Hematopoietic multipotent progenitor cell treated with erythropoietin and hydrocortisone succinate and interleukin-3 and kit ligand, for 15 days (in vitro differentiated cells): ENCODE data around the gene BMPR2.
A peak's percentile ranks its signal among the peaks of the same experiment; 100 is the strongest.
"Not testable (repeated sequence)": the region's sequence is repeated elsewhere in the genome, so short reads cannot be mapped to it uniquely, and the experiment has no call there.

Experiments used
- DNase-seq: peaks from one replicate; pipeline ENCODE4 v3.0.0-alpha.2; 2015; ENCODE audit warnings: low spot score

The BMPR2 gene

GRCh38 chr2:202535290-202535689 lies 159.2 kb downstream of the BMPR2 start:
- not testable (repeated sequence) for DNase-seq

GRCh38 chr2:202541137-202541536 lies 165.0 kb downstream of the BMPR2 start:
- no peak for DNase-seq

DNA sequence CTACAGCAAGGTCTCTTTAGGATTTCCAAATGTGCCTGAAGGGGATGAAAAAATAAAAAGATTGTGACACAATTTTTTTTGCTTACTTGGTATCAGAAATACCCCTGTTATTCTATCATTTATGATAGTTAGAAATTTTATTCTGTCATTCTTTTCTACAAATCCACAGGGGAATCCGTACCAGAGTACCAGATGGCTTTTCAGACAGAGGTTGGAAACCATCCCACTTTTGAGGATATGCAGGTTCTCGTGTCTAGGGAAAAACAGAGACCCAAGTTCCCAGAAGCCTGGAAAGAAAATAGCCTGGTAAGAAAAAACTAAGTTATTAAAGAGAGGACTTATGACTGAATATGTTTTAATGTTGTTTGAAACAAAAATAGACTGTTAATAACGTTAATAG lies 166.0 kb downstream of the BMPR2 start:
- no peak for DNase-seq

DNA sequence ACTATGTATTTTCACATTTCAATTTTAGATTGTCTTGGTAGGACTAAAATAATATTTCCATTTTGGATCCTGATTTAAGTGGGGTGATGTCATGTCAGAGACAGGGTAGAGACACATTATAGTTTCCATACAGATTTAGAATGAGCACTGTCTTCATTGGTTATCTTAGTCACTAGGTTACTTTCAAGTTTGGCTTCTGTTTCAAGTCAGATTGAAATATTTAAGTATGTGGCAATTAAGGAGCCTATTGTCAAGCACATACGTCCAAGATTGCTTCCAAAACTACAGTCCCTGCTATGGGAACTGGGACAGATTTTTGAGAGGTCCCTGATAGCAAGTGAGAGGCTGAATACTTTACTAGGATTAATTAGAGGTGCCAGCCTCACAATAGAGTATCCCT lies 169.4 kb downstream of the BMPR2 start:
- DNase-seq = no peak

DNA sequence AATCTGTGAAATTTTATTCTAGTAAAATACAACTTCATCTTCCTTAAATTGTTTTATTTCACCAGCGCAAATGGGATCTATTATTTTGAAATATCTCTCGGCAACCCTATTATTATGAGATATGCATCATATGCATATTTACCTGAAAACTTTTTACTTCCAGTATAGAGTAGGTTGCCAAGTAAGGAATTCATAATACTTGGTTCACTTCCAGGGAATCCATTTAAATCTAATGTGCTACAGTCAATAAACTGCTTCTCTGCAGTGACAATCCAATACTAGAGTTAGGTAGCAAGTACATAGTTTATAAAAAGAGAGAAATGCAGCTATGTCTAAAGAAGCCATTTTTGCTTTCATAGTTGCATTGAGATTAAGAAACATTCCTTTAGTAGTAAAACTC lies 169.8 kb downstream of the BMPR2 start:
- DNase-seq = no peak

DNA sequence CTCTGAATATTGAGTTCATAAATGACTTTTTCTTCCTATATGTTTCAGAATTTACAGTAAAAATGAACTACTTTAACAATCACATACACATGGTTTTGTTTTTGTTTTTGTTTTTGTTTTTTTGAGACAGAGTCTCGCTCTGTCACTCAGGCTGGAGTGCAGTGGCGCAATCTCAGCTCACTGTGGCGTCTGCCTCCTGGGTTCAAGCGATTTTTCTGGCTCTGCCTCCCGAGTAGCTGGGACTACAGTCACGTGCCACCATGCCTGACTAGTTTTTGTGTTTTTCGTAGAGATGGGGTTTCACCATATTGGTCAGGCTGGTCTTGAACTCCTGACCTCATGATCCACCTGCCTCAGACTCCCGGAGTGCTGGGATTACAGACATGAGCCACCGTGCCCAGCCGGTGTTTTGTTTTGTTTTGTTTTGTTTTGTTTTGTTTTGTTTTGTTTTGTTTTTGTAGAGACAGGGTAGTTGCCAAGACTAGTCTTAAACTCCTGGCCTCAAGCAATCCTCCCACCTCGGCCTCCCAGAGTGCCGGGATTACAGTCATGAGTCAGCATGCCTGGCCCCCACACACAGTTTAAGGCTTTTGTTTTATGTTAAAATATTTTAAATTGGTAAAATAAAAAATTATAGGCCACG lies 170.5 kb downstream of the BMPR2 start:
- not testable (repeated sequence) for DNase-seq

GRCh38 chr2:202548240-202548639 lies 172.1 kb downstream of the BMPR2 start:
- DNase-seq = no peak

GRCh38 chr2:202551000-202551399 lies 174.9 kb downstream of the BMPR2 start:
- not testable (repeated sequence) for DNase-seq

DNA sequence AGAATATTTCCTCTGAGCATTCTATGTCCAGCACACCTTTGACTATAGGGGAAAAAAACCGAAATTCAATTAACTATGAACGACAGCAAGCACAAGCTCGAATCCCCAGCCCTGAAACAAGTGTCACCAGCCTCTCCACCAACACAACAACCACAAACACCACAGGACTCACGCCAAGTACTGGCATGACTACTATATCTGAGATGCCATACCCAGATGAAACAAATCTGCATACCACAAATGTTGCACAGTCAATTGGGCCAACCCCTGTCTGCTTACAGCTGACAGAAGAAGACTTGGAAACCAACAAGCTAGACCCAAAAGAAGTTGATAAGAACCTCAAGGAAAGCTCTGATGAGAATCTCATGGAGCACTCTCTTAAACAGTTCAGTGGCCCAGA lies 179.2 kb downstream of the BMPR2 start:
- DNase-seq = no peak

DNA sequence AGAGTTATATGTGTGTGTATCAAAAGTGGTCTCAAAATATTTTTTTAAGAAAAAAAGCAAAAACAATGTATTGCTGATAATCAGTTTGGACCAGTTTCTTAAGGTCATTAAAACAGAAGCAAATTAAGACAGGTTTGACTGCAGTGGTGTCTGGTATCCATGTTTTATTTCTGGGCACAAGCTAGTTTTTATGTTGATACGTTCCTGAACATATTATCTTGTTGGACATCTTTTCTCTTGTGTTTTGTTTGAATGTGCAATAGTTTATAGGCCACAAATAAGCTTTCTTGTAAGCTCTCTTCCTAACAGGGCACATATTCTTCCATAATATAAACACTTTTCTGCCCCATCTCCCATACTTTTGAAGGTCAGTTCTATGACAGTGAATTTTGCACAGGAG lies 184.1 kb downstream of the BMPR2 start:
- DNase-seq = no peak

DNA sequence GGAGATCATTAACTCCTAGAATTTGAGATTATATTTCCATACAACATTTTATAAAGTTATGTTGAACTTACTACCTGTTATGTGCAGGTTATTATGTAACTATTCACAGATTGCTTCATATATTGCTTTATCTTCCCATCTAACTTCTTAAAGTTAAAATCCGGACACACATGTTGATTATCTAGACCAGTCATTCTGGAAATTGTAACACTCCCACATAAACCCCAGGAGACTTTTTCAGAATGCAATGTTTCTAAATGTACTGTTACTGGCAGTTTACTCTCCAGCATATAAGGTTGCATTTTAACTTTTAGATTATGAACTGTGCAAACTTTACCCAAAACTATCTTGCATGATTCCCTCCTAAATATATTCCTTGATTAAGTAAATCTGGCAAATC lies 188.1 kb downstream of the BMPR2 start:
- DNase-seq = no peak

GRCh38 chr2:202566286-202566685 lies 190.2 kb downstream of the BMPR2 start:
- DNase-seq = no peak

GRCh38 chr2:202574541-202574940 lies 198.4 kb downstream of the BMPR2 start:
- DNase-seq = no peak

GRCh38 chr2:202575194-202575593 lies 199.1 kb downstream of the BMPR2 start:
- not testable (repeated sequence) for DNase-seq

GRCh38 chr2:202577250-202578183 lies 201.4 kb downstream of the BMPR2 start:
- DNase-seq = no peak

DNA sequence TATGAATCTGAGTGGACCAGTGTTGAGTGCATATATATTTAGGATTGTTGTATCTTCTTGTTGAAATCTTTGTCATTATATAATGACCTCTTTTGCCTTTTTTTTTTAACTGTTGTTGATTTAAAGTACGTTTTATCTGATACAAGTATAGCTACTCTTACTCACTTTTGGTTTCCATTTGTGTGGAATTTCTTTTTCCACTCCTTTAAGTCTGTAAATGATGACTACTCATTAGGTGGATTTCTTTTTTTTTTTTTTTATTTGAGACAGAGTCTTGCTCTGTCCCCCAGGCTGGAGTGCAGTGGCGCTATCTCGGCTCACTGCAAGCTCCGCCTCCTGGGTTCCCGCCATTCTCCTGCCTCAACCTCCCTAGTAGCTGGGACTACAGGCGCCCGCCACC lies 206.7 kb downstream of the BMPR2 start:
- DNase-seq = not testable (repeated sequence)

- no peak for DNase-seq
Measured at GRCh38 chr2:202583709-202584219, 207.6 kb downstream of the BMPR2 start.

DNA sequence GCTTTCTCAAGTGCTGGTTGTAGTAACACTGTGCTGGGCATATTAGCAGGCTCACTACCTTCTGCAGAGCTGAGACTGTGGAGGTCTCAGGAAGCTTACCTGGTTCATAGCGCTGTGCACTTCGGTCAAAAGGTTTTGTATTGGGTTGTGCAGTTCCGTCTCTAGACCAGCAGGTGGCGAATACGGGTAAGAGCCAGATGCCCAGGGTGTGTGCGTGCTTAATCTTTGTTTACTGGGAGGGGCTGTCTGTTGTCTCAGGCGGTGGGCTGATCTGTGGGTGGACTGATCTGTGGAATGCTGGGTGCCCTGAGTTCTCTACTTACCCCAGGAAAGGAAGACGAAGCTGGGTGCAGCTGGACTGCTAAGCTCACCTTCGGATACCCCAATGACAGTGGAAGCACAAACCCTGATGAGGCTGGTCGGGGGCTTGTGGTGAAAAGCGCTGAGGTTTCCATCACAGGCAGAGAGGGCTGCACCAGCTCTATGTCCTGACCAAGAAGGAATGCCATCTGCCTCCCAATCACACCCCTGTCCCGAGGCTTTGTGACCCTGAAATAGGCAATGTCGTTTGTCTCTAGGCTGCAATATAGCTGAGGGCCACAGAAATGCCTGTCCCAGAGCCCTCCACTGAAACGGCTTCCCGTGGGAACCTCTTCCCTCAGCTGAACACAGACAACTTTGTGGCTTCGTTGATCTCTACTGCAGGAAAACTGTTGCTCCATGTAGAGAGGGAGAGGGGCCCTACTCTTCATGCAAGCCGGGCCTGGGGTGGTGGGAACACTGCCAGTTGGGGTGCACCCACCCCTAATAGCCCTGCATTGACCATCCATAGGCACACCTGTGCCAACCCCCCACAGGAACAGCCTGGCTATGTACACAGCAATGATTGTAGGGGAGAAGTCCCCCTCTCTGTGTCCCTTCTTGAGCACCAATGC lies 212.8 kb downstream of the BMPR2 start:
- peak; percentile 76 for DNase-seq

- no peak for DNase-seq
Measured at GRCh38 chr2:202589582-202589949, 213.4 kb downstream of the BMPR2 start.

GRCh38 chr2:202592566-202592965 lies 216.4 kb downstream of the BMPR2 start:
- DNase-seq = no peak

DNA sequence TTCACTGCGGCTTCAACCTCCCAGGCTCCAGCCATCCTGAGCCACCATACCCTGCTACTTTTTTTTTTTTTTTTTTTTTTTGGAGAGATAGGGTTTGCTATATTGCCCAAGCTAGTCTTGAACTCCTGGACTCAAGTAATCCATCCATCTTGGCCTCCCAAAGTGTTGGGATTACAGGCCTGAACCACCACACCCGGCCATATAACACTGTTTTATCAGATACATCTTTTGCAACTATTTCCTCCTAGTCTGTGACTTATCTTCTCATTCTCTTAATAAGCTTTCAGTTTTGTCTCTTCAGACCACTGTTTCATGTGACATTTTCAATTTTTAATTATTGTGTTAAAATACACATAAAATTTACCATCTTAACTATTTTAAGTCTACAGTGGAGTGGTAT lies 223.0 kb downstream of the BMPR2 start:
- DNase-seq = no peak

DNA sequence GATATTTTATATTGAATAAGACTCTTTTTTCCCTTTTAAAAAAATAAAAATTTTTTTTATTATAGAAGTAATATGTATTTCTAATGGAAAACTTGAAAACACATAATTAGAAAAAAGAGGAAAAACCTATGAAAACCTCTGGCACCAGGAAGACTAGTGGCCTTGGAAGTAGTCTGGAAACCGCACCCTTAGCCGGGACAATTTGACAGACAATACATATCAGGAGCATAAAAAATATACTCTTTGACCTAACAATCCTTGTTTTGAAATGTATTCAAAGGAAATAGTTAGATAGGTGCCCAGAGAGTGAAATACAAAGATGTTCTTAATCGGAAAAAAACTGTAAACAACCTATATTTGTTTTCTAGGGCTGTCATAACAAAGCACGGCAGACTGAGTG lies 223.8 kb downstream of the BMPR2 start:
- no peak for DNase-seq
